ENCODE measurements around the gene SPAST.

DNA sequence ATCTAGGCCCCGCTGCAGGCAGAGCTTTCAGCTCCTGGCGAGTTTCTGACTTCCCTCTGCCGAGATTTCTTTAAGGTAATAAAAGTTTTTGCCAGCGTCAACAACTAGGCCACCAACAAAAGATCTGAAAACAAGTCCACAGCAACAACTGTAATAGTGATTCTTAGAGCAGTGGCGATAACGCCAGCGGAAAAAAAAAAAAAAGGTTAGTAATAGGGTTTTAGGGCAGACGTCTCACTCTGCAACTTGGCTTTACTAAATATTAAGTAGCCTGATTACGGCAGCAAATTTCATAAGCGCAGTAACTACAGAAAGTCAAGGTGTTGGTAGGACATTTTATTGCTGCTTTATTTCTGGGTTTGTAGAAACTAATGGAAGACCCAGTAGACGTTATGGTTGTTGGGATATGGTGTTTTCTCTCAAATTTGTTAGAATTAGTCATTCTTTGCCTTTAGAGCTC is 102.8 kb downstream of the SPAST start:
- TF ChIP-seq, protein P1, sequence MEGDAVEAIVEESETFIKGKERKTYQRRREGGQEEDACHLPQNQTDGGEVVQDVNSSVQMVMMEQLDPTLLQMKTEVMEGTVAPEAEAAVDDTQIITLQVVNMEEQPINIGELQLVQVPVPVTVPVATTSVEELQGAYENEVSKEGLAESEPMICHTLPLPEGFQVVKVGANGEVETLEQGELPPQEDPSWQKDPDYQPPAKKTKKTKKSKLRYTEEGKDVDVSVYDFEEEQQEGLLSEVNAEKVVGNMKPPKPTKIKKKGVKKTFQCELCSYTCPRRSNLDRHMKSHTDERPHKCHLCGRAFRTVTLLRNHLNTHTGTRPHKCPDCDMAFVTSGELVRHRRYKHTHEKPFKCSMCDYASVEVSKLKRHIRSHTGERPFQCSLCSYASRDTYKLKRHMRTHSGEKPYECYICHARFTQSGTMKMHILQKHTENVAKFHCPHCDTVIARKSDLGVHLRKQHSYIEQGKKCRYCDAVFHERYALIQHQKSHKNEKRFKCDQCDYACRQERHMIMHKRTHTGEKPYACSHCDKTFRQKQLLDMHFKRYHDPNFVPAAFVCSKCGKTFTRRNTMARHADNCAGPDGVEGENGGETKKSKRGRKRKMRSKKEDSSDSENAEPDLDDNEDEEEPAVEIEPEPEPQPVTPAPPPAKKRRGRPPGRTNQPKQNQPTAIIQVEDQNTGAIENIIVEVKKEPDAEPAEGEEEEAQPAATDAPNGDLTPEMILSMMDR (IDR thresholded peaks at IDR 0.05), result no peak
- TF ChIP-seq POLR2A (IDR thresholded peaks at IDR 0.05), result no peak
